WTC11 (cell line): Measurements from ENCODE around the gene WIZ. TPM values are rescaled to one million over a fixed set of nuclear protein-coding genes. Genes with fewer than 3 reads are reported as not detected.

Experiments used
- ATAC-seq: fragments of 200-7000 bp; cut with Tn5 transposase; 2 replicates; pipeline ENCODE4 v1.10.0; 2021; ENCODE audit warnings: mild to moderate bottlenecking, moderate library complexity
- CTCF ChIA-PET: fragments of 300-600 bp; sonication (Branson Sonifier 250); formaldehyde crosslinking; loops from one replicate; lab custom pipeline; 2021; ENCODE audit warnings: antibody characterized with exemption; lab: Charles Lee
- POLR2A ChIA-PET: fragments of 350-600 bp; sonication (Branson Sonifier 250); formaldehyde crosslinking; loops from one replicate; lab custom pipeline; 2021; ENCODE audit warnings: antibody characterized with exemption; lab: Charles Lee
- DNase-seq: peaks from one replicate; pipeline ENCODE4 v3.0.0; 2021; ENCODE audit warnings: low spot score
- H3K27ac Mint-ChIP-seq: 2 replicates; pipeline ENCODE4 v1.8.0; 2021; ENCODE audit warnings: mixed read lengths
- H3K27me3 Mint-ChIP-seq: 2 replicates; pipeline ENCODE4 v1.8.0; 2021; ENCODE audit warnings: low read depth, mild to moderate bottlenecking, moderate library complexity, mixed read lengths
- H3K36me3 Mint-ChIP-seq: 2 replicates; pipeline ENCODE4 v1.8.0; 2021; ENCODE audit warnings: mixed read lengths
- H3K4me1 Mint-ChIP-seq: 2 replicates; pipeline ENCODE4 v1.8.0; 2022; ENCODE audit warnings: mixed read lengths
- H3K4me3 Mint-ChIP-seq: 2 replicates; pipeline ENCODE4 v1.8.0; 2021; ENCODE audit warnings: mild to moderate bottlenecking, moderate library complexity, mixed read lengths
- H3K9me3 Mint-ChIP-seq: 2 replicates; pipeline ENCODE4 v1.8.0; 2021; ENCODE audit warnings: mixed read lengths
- AFF4 ChIP-seq: sonication (generic); formaldehyde crosslinking; IDR thresholded peaks from 2 replicates; pipeline ENCODE4 v1.8.1; 2023; ENCODE audit warnings: mild to moderate bottlenecking, missing genetic modification reagents, borderline replicate concordance
- CDX4 ChIP-seq: fragments of 250-450 bp; sonication (Bioruptor Pico); IDR thresholded peaks from 2 replicates; pipeline ENCODE4 v1.9.0; 2021; ENCODE audit warnings: moderate library complexity, mild to moderate bottlenecking, inconsistent platforms, borderline replicate concordance
- CREM ChIP-seq: sonication (generic); formaldehyde crosslinking; IDR thresholded peaks from 2 replicates; pipeline ENCODE4 v1.8.1; 2022; ENCODE audit warnings: mild to moderate bottlenecking, missing genetic modification reagents, moderate library complexity
- ELF4 ChIP-seq: sonication (generic); formaldehyde crosslinking; IDR thresholded peaks from 2 replicates; pipeline ENCODE4 v1.8.1; 2022; ENCODE audit warnings: low read depth, mild to moderate bottlenecking, moderate library complexity, missing genetic modification reagents
- EMX1 ChIP-seq: fragments of 250-450 bp; sonication (Bioruptor Pico); IDR thresholded peaks from 2 replicates; pipeline ENCODE4 v1.8.0; 2021; ENCODE audit warnings: mild to moderate bottlenecking
- JAZF1 ChIP-seq: fragments of 250-450 bp; sonication (Bioruptor Pico); IDR thresholded peaks from 2 replicates; pipeline ENCODE4 v1.9.0; 2021; ENCODE audit warnings: moderate library complexity, mild to moderate bottlenecking, inconsistent platforms
- MYBL2 ChIP-seq: sonication (generic); formaldehyde crosslinking; IDR thresholded peaks from 2 replicates; pipeline ENCODE4 v1.8.1; 2023; ENCODE audit warnings: mild to moderate bottlenecking, moderate library complexity, missing genetic modification reagents
- NR3C1 ChIP-seq: sonication (generic); formaldehyde crosslinking; conservative IDR thresholded peaks from 2 replicates; pipeline ENCODE4 v1.8.1; 2023; ENCODE audit warnings: low read depth, mild to moderate bottlenecking, missing genetic modification reagents
- RORB ChIP-seq: fragments of 250-450 bp; sonication (Bioruptor Pico); IDR thresholded peaks from 2 replicates; pipeline ENCODE4 v1.9.0; 2021; ENCODE audit warnings: mild to moderate bottlenecking
- SOX15 ChIP-seq: fragments of 250-450 bp; sonication (Bioruptor Pico); IDR thresholded peaks from 2 replicates; pipeline ENCODE4 v1.9.0; 2021; ENCODE audit warnings: mild to moderate bottlenecking
- TCF7 ChIP-seq: sonication (generic); formaldehyde crosslinking; IDR thresholded peaks from 2 replicates; pipeline ENCODE4 v1.8.0; 2022; ENCODE audit warnings: mild to moderate bottlenecking, low read depth, missing genetic modification reagents, moderate library complexity
- ZNF121 ChIP-seq: sonication (generic); formaldehyde crosslinking; IDR thresholded peaks from 2 replicates; pipeline ENCODE4 v1.8.0; 2023; ENCODE audit warnings: missing genetic modification reagents
- ZNF219 ChIP-seq: sonication (generic); formaldehyde crosslinking; IDR thresholded peaks from 2 replicates; pipeline ENCODE4 v1.8.0; 2023; ENCODE audit warnings: missing genetic modification reagents, mild to moderate bottlenecking, borderline replicate concordance
- ZSCAN18 ChIP-seq: fragments of 250-450 bp; sonication (Bioruptor Pico); IDR thresholded peaks from 2 replicates; pipeline ENCODE4 v2.1.2; 2022; ENCODE audit warnings: mild to moderate bottlenecking, moderate library complexity
- total RNA-seq: library from RNA; stranded (reverse); gene quantifications from 3 replicates; pipeline ENCODE4 v1.2.3, GENCODE V29; 2021
- TF ChIP-seq, protein P1 (sequence below): sonication (generic); formaldehyde crosslinking; IDR thresholded peaks from 2 replicates; pipeline ENCODE4 v1.8.1; 2022; ENCODE audit warnings: low read depth, mild to moderate bottlenecking, moderate library complexity, missing genetic modification reagents, borderline replicate concordance
- TF ChIP-seq, protein P2 (sequence below): sonication (generic); formaldehyde crosslinking; IDR thresholded peaks from 2 replicates; pipeline ENCODE4 v1.8.0; 2022; ENCODE audit warnings: missing genetic modification reagents
- TF ChIP-seq, protein P3 (sequence below): fragments of 250-450 bp; sonication (Bioruptor Pico); IDR thresholded peaks from 2 replicates; pipeline ENCODE4 v1.9.0; 2021; ENCODE audit warnings: mild to moderate bottlenecking, borderline replicate concordance
- TF ChIP-seq, protein P4 (sequence below): sonication (generic); formaldehyde crosslinking; conservative IDR thresholded peaks from 2 replicates; pipeline ENCODE4 v1.8.1; 2022; ENCODE audit warnings: mild to moderate bottlenecking, missing genetic modification reagents

WIZ gene
- total RNA-seq, 1 experiment from 2014 or later = 43.9 TPM

DNA sequence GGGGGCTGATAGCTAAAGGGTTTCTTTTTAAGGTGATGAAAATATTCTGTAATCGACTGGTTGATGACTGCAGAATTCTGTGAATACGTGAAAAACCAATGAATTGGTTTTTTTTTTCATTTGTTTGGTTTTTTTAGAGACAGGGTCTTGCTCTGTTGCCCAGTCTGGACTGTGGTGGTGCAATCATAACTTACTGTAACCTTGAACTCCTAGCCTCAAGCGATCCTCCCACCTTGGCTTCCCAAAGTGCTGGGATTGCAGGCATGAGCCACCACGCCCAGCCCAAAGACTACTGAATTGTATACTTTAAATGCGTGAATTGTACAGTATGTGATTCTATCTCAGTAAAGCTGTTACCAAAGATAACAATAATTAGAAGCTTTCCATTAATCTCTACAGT lies 55.3 kb downstream of the WIZ start (continued):
- TF ChIP-seq ZNF219 (CRISPR knock-in tag) (no peak), SOX15 (CRISPR knock-in tag) (no peak)

GRCh38 chr19:15393963-15394362 lies 55.8 kb downstream of the WIZ start:
- TF ChIP-seq CREM (no peak), NR3C1 (no peak), MYBL2 (CRISPR knock-in tag) (no peak), TCF7 (CRISPR knock-in tag) (no peak)
- TF ChIP-seq, protein P1, sequence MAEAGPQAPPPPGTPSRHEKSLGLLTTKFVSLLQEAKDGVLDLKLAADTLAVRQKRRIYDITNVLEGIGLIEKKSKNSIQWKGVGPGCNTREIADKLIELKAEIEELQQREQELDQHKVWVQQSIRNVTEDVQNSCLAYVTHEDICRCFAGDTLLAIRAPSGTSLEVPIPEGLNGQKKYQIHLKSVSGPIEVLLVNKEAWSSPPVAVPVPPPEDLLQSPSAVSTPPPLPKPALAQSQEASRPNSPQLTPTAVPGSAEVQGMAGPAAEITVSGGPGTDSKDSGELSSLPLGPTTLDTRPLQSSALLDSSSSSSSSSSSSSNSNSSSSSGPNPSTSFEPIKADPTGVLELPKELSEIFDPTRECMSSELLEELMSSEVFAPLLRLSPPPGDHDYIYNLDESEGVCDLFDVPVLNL (CRISPR knock-in tag) = no peak
- ATAC-seq (no peak), DNase-seq (no peak)
- CTCF ChIA-PET = no interaction called here
- H3K4me1 Mint-ChIP-seq = no peaks in the 10 kb centered on the region
- 0 out of 2 replicates have a peak overlapping the region, but pooled peaks have one; percentile 76 for H3K27ac Mint-ChIP-seq
- POLR2A ChIA-PET = no interaction called here
- H3K27me3 Mint-ChIP-seq = no peaks in the 10 kb centered on the region
- no peaks in the 10 kb centered on the region for H3K9me3 Mint-ChIP-seq
- H3K4me3 Mint-ChIP-seq = no peak overlapping the region
- H3K36me3 Mint-ChIP-seq = peaks cover 66% of the 10 kb centered on the region

GRCh38 chr19:15390814-15391213 lies 58.9 kb downstream of the WIZ start:
- CTCF ChIA-PET = interaction anchor here (0.6 kb wide), 1 partner anchor 215 kb away, joined by 3 read pairs; no protein-coding TSS in a partner anchor
- Mint-ChIP-seq H3K27me3 (no peaks in the 10 kb centered on the region), H3K9me3 (no peaks in the 10 kb centered on the region), H3K4me1 (no peaks in the 10 kb centered on the region), H3K27ac (no peak overlapping the region), H3K4me3 (no peak overlapping the region), H3K36me3 (peaks cover 48% of the 10 kb centered on the region)
- POLR2A ChIA-PET = no interaction called here
- DNase-seq (no peak), ATAC-seq (no peak)
- TF ChIP-seq AFF4 (CRISPR knock-in tag) = no peak
- TF ChIP-seq, protein P2, sequence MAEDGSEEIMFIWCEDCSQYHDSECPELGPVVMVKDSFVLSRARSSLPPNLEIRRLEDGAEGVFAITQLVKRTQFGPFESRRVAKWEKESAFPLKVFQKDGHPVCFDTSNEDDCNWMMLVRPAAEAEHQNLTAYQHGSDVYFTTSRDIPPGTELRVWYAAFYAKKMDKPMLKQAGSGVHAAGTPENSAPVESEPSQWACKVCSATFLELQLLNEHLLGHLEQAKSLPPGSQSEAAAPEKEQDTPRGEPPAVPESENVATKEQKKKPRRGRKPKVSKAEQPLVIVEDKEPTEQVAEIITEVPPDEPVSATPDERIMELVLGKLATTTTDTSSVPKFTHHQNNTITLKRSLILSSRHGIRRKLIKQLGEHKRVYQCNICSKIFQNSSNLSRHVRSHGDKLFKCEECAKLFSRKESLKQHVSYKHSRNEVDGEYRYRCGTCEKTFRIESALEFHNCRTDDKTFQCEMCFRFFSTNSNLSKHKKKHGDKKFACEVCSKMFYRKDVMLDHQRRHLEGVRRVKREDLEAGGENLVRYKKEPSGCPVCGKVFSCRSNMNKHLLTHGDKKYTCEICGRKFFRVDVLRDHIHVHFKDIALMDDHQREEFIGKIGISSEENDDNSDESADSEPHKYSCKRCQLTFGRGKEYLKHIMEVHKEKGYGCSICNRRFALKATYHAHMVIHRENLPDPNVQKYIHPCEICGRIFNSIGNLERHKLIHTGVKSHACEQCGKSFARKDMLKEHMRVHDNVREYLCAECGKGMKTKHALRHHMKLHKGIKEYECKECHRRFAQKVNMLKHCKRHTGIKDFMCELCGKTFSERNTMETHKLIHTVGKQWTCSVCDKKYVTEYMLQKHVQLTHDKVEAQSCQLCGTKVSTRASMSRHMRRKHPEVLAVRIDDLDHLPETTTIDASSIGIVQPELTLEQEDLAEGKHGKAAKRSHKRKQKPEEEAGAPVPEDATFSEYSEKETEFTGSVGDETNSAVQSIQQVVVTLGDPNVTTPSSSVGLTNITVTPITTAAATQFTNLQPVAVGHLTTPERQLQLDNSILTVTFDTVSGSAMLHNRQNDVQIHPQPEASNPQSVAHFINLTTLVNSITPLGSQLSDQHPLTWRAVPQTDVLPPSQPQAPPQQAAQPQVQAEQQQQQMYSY = no peak
- TF ChIP-seq, protein P3, sequence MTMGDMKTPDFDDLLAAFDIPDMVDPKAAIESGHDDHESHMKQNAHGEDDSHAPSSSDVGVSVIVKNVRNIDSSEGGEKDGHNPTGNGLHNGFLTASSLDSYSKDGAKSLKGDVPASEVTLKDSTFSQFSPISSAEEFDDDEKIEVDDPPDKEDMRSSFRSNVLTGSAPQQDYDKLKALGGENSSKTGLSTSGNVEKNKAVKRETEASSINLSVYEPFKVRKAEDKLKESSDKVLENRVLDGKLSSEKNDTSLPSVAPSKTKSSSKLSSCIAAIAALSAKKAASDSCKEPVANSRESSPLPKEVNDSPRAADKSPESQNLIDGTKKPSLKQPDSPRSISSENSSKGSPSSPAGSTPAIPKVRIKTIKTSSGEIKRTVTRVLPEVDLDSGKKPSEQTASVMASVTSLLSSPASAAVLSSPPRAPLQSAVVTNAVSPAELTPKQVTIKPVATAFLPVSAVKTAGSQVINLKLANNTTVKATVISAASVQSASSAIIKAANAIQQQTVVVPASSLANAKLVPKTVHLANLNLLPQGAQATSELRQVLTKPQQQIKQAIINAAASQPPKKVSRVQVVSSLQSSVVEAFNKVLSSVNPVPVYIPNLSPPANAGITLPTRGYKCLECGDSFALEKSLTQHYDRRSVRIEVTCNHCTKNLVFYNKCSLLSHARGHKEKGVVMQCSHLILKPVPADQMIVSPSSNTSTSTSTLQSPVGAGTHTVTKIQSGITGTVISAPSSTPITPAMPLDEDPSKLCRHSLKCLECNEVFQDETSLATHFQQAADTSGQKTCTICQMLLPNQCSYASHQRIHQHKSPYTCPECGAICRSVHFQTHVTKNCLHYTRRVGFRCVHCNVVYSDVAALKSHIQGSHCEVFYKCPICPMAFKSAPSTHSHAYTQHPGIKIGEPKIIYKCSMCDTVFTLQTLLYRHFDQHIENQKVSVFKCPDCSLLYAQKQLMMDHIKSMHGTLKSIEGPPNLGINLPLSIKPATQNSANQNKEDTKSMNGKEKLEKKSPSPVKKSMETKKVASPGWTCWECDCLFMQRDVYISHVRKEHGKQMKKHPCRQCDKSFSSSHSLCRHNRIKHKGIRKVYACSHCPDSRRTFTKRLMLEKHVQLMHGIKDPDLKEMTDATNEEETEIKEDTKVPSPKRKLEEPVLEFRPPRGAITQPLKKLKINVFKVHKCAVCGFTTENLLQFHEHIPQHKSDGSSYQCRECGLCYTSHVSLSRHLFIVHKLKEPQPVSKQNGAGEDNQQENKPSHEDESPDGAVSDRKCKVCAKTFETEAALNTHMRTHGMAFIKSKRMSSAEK (CRISPR knock-in tag) = no peak
- TF ChIP-seq, protein P4, sequence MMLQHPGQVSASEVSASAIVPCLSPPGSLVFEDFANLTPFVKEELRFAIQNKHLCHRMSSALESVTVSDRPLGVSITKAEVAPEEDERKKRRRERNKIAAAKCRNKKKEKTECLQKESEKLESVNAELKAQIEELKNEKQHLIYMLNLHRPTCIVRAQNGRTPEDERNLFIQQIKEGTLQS (CRISPR knock-in tag) = no peak
- no peak for TF ChIP-seq CDX4 (CRISPR knock-in tag)
- TF ChIP-seq ELF4 (CRISPR knock-in tag) = no peak
- no peak for TF ChIP-seq ZNF121
- no peak for TF ChIP-seq ZSCAN18 (CRISPR knock-in tag)
- TF ChIP-seq RORB = no peak
- TF ChIP-seq EMX1 (CRISPR knock-in tag) = no peak
- no peak for TF ChIP-seq JAZF1 (CRISPR knock-in tag)
